ENCODE data around the gene FNBP1L.

FNBP1L gene

GRCh38 chr1:93504247-93505033, 56.5 kb downstream of the FNBP1L start:
- TF ChIP-seq EZH2phosphoT487 (IDR thresholded peaks at IDR 0.05; ENCODE audit: borderline replicate concordance), result no peak
- no peak for TF ChIP-seq CTCF (conservative IDR thresholded peaks at IDR 0.05; ENCODE audit: low read length)
- Histone ChIP-seq H3K9me2 (replicated peaks; ENCODE audit: low read depth, low read length) (no peaks in the 10 kb centered on the region), H4K20me1 (ENCODE audit: insufficient read depth, low read length, poor library complexity, severe bottlenecking) (no peaks in the 10 kb centered on the region), H3K79me2 (ENCODE audit: insufficient read depth, low read length) (no peaks in the 10 kb centered on the region), H3K4me3 (ENCODE audit: low read length, poor library complexity, severe bottlenecking) (no peak overlapping the region), H2AFZ (ENCODE audit: low read length) (no peak overlapping the region), H3K9me3 (ENCODE audit: insufficient read depth, low read depth, low read length) (no peaks in the 10 kb centered on the region), H3K4me2 (ENCODE audit: low read depth, low read length, poor library complexity, severe bottlenecking) (no peak overlapping the region), H3K9ac (ENCODE audit: low read depth, low read length, poor library complexity, severe bottlenecking) (no peak overlapping the region), H3K27me3 (ENCODE audit: insufficient read depth, low read length, poor library complexity, severe bottlenecking) (no peaks in the 10 kb centered on the region), H3K36me3 (ENCODE audit: insufficient read depth, low read length) (no peaks in the 10 kb centered on the region), H3K4me1 (ENCODE audit: insufficient read depth, low read length, poor library complexity, severe bottlenecking) (peaks cover 17% of the 10 kb centered on the region), H3F3A (ENCODE audit: low read depth) (no peaks in the 10 kb centered on the region)

GRCh38 chr1:93506126-93506525, 58.2 kb downstream of the FNBP1L start:
- Histone ChIP-seq H3K4me1 (ENCODE audit: insufficient read depth, low read length, poor library complexity, severe bottlenecking) (peaks cover 17% of the 10 kb centered on the region), H4K20me1 (ENCODE audit: insufficient read depth, low read length, poor library complexity, severe bottlenecking) (no peaks in the 10 kb centered on the region), H3K9ac (ENCODE audit: low read depth, low read length, poor library complexity, severe bottlenecking) (peak overlapping the region; percentile 49), H3F3A (ENCODE audit: low read depth) (no peaks in the 10 kb centered on the region), H3K9me2 (replicated peaks; ENCODE audit: low read depth, low read length) (no peaks in the 10 kb centered on the region), H2AFZ (ENCODE audit: low read length) (no peak overlapping the region), H3K79me2 (ENCODE audit: insufficient read depth, low read length) (no peaks in the 10 kb centered on the region), H3K9me3 (ENCODE audit: insufficient read depth, low read depth, low read length) (no peaks in the 10 kb centered on the region), H3K4me2 (ENCODE audit: low read depth, low read length, poor library complexity, severe bottlenecking) (peak overlapping the region; percentile 14), H3K27me3 (ENCODE audit: insufficient read depth, low read length, poor library complexity, severe bottlenecking) (no peaks in the 10 kb centered on the region), H3K4me3 (ENCODE audit: low read length, poor library complexity, severe bottlenecking) (peak overlapping the region; percentile 11), H3K36me3 (ENCODE audit: insufficient read depth, low read length) (no peaks in the 10 kb centered on the region)
- TF ChIP-seq EZH2phosphoT487 (IDR thresholded peaks at IDR 0.05; ENCODE audit: borderline replicate concordance), result no peak
- TF ChIP-seq CTCF (conservative IDR thresholded peaks at IDR 0.05; ENCODE audit: low read length), result no peak

GRCh38 chr1:93516164-93516563, 68.2 kb downstream of the FNBP1L start:
- no peak for TF ChIP-seq CTCF (conservative IDR thresholded peaks at IDR 0.05; ENCODE audit: low read length)
- TF ChIP-seq EZH2phosphoT487 (IDR thresholded peaks at IDR 0.05; ENCODE audit: borderline replicate concordance), result no peak
- no peaks in the 10 kb centered on the region for H3K36me3 ChIP-seq (ENCODE audit: insufficient read depth, low read length)
- H3K79me2 ChIP-seq (ENCODE audit: insufficient read depth, low read length), result no peaks in the 10 kb centered on the region
- H2AFZ ChIP-seq (ENCODE audit: low read length), result no peak overlapping the region
- no peak overlapping the region for H3K4me3 ChIP-seq (ENCODE audit: low read length, poor library complexity, severe bottlenecking)
- H3K4me1 ChIP-seq (ENCODE audit: insufficient read depth, low read length, poor library complexity, severe bottlenecking), result no peaks in the 10 kb centered on the region
- no peaks in the 10 kb centered on the region for H3K9me2 ChIP-seq (replicated peaks; ENCODE audit: low read depth, low read length)
- no peaks in the 10 kb centered on the region for H3K9me3 ChIP-seq (ENCODE audit: insufficient read depth, low read depth, low read length)
- no peak overlapping the region for H3K4me2 ChIP-seq (ENCODE audit: low read depth, low read length, poor library complexity, severe bottlenecking)
- H3K9ac ChIP-seq (ENCODE audit: low read depth, low read length, poor library complexity, severe bottlenecking), result no peak overlapping the region
- no peaks in the 10 kb centered on the region for H3K27me3 ChIP-seq (ENCODE audit: insufficient read depth, low read length, poor library complexity, severe bottlenecking)
- H4K20me1 ChIP-seq (ENCODE audit: insufficient read depth, low read length, poor library complexity, severe bottlenecking), result no peaks in the 10 kb centered on the region
- H3F3A ChIP-seq (ENCODE audit: low read depth), result no peaks in the 10 kb centered on the region

All from Loucy (cell line).